HG03469 (cell line): ENCODE measurements around the gene COA1.
"Not testable (repeated sequence)": the region's sequence is repeated elsewhere in the genome, so short reads cannot be mapped to it uniquely, and the experiment has no call there.

ENCODE experiments used
- ATAC-seq: cut with Tn5 transposase; IDR thresholded peaks from one replicate; pipeline ENCODE4 v1.9.1; 2021; ENCODE audit warnings: mild to moderate bottlenecking, moderate library complexity, moderate number of reproducible peaks; ENCODE audit not compliant: unreplicated experiment

Gene COA1

GRCh38 chr7:43609097-43609496 is 120.2 kb downstream of the COA1 start:
- no peak for ATAC-seq

GRCh38 chr7:43604251-43604650 is 125.1 kb downstream of the COA1 start:
- no peak for ATAC-seq

GRCh38 chr7:43602256-43602655 is 127.1 kb downstream of the COA1 start:
- ATAC-seq: no peak

- no peak for ATAC-seq
These were observed 129.3 kb downstream of the COA1 start for GRCh38 chr7:43600056-43600455.

GRCh38 chr7:43596426-43596825 is 132.9 kb downstream of the COA1 start:
- not testable (repeated sequence) for ATAC-seq

GRCh38 chr7:43594020-43594419 is 135.3 kb downstream of the COA1 start:
- no peak for ATAC-seq

GRCh38 chr7:43593010-43593409 is 136.3 kb downstream of the COA1 start:
- ATAC-seq: no peak

- ATAC-seq: no peak
These were observed 137.0 kb downstream of the COA1 start for GRCh38 chr7:43592326-43592725.

GRCh38 chr7:43591558-43592180 is 137.7 kb downstream of the COA1 start:
- peak; percentile 13 for ATAC-seq

GRCh38 chr7:43590862-43591557 is 138.3 kb downstream of the COA1 start:
- ATAC-seq: peak; percentile 63

GRCh38 chr7:43589728-43590127 is 139.6 kb downstream of the COA1 start:
- no peak for ATAC-seq
